GM10847 (cell line): ENCODE results near the gene KIF13A.

Source experiments
- POLR2A ChIP-seq: IDR thresholded peaks from 2 replicates; pipeline ENCODE4 v1.6.1; 2011; ENCODE audit not compliant: insufficient read length; ENCODE audit errors: extremely low read depth

Gene KIF13A

DNA sequence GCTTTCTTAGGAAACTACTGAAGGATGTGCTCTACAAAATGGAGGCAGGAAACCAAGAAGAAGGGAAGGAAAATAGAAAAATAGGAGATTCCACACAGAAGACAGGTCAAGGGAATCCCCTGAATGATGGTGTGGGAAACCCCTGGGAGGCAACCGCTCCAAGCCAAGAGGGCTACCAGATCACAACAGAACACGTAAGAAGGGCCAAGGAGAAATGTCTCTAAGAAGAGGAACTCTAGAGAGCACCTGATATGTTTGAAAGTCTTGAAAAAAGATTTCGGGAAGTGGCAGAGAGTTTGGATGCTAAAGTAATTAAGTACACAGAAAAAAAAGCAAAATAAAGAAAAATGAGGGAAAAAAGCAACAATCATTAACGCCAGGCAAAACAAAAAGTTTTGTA, 7.1 kb downstream of the KIF13A start:
- no peak for TF ChIP-seq POLR2A

- TF ChIP-seq POLR2A = no peak
These were observed 8.0 kb downstream of the KIF13A start for GRCh38 chr6:17979479-17979878.

- TF ChIP-seq POLR2A = no peak
These were observed 12.7 kb downstream of the KIF13A start for GRCh38 chr6:17974570-17975368.

- TF ChIP-seq POLR2A = no peak
These were observed 14.3 kb downstream of the KIF13A start for GRCh38 chr6:17972978-17973622.

GRCh38 chr6:17972074-17972952, 15.1 kb downstream of the KIF13A start:
- TF ChIP-seq POLR2A = no peak

DNA sequence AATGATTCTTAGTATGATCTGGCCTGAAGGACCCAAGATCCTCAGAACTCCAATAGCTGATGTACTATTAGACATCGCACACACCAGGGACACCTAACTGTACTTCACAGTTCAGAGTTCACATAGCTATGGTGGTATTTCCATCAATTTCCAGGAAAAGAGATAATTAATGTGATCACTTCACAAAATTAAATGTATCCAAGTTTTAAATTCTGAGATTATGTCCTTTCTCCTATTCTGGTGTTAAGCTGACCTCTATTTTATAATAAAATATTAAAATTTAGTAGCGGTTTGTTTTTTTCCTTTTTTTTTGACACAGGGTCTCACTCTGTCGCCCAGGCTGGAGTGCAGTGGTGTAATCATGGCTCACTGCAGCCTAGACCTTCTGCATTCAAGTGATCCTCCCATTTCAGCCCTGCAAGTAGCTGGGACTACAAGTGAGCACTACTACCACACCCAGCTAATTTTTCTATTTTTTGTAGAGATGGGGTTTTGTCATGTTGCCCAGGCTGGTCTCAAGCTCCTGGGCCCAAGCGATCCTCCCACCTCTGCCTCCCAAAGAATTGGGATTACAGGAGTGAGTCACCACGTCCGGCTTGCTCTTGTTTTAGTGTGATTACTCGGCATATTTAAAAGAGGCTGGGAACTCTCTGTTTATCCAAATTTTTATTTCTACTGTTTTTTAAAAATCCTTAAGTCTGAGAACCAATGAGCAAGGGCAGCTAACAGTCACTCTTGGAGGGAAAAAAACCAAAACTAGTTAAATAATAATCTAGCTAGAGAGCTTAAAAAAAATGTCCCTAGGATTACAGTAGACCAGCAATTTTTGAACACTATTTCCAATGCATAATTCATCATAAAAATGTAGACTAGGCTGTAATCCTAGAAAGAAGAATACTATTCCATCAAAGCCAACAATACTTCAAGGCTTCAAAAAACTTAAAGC, 16.0 kb downstream of the KIF13A start:
- no peak for TF ChIP-seq POLR2A

GRCh38 chr6:17968876-17969275, 18.6 kb downstream of the KIF13A start:
- no peak for TF ChIP-seq POLR2A

- TF ChIP-seq POLR2A = no peak
These were observed 19.5 kb downstream of the KIF13A start for GRCh38 chr6:17967668-17968518.

DNA sequence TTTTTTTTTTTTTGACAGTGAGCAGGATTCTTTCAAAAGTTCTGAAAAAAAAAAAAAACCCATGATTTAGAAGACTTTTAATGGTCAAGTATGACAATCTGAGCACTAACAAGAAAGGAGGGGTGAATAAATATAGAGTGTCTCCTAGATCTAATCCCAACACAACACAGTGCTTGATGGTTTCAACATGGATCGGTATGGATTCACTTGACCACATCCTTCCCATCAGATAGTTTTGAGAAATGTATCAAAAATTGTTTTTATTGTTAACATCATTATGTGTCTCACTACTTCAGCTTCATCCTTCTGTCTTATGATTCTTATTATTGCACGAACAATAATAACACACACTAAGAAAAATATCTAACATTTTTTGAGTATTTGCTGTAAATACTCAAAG, 21.0 kb downstream of the KIF13A start:
- no peak for TF ChIP-seq POLR2A

DNA sequence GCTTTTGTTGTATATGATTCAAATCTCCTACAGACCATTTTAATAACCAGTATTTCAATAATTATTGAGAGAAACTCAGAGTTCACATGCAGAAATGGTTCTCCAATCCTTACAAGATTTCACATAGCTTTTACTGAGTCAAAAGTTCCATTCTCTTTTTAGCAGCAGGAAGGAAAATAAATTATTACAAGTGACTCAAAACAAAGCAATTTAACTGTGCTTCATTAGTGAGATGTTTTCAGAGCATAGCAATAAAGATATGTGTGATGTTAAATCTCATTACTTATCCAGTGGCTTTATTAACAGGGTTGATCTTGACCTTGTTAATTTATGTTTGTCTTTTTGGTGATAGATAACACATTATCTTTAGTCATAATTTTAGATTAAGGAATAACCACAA, 22.0 kb downstream of the KIF13A start:
- TF ChIP-seq POLR2A = no peak

GRCh38 chr6:17964633-17965032, 22.8 kb downstream of the KIF13A start:
- TF ChIP-seq POLR2A = no peak

GRCh38 chr6:17962436-17963031, 24.9 kb downstream of the KIF13A start:
- TF ChIP-seq POLR2A = no peak

- no peak for TF ChIP-seq POLR2A
These were observed 28.1 kb downstream of the KIF13A start for GRCh38 chr6:17959302-17959701.
